AML-193 (cell line): ENCODE data around the gene PDZD7.

Experiments used
- DNase-seq, 2 experiments: peaks; one replicate each; lab custom pipeline; 2025; lab: John Stamatoyannopoulos, UW

PDZD7 gene

DNA sequence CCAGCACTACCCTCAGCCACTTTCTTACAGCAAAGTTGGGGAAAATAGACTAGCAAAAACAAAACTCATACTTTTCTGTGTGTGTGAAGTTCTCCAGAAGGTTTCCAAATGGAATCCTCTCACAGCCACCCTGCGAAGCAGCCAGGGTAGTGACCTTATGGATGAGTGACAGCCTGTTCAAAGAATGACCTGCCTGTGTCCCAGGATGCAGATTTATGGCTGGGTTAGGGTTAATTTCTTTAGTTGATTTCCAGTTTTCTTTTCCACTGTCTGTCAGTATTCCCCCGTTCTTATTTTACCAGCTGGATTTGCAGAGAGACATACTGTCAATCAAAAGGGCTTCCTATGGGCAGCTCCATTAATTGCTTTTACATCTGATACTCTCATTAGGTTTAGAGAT, 64.0 kb downstream of the PDZD7 start:
- no peak for DNase-seq

DNA sequence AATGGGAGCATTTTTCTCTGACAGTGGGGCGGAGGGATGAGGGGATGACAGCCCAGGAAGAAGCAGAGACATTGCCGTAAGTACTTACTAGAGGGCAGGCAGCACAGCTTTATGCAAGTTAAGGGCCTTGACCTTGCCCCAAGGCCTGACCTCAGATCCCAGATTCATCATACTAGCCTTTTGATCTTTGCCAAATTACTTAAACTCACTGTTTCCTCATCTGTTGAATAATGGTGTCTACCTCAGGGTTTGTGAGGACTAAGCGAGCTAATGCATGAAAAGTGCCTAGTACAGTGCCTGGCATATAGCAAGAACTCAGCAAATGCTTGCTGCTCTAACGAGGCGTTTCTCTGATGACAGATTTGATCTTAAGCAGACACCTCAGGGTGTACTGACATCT, 65.1 kb downstream of the PDZD7 start:
- DNase-seq, result no peak

DNA sequence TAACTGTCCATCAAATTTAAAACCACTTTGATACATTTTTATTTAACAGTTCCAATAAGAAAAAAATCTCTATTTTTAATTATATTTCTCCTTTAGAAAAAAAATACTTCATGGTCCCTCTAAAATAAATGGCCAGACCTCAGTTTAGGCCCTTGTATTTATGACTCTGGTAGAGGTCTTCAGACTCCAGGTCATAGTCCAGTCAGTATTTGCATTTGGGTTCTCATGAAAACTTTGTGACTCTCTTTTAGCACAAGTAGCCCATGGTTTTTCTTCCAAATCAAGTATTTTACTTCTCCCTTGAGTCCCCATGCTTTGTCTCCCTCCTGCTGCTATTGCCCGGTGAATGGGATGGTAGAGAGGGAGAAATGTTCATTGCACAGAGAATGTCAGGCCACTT, 67.1 kb downstream of the PDZD7 start:
- no peak for DNase-seq

DNA sequence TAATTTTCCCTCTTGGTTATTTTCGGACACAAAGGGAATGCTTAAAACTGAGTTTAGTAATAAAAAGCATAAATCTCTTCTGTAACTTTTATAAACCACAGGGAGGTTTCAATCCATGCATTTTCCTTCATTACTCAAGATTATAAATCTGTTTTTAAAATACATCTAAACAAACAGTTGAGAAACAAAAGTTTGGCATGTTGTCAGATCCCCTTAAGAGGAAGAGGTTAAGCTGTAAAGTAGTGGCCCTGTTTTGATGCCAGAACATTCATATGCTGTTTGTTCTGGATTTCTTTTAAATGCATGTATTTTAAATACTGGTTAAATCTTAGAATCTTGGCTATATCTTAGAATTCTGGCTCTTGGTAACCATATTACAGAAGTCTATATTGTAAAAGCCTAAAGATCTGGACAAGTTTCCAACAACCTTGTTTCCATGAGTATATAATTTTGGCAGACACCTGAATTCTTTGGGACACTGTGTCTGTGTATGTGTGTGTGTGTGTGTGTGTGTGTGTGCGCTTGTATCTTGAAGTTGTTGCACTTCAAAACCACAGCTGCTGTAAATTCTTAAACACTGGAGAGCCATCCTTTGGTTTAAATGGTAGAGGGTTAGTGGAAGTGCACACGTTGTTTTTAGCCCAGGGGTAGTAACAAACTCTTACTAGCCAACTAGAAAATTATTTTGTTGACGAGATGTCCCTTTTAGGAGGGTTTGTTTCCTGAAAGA, 68.4 kb downstream of the PDZD7 start:
- no peak for DNase-seq

DNA sequence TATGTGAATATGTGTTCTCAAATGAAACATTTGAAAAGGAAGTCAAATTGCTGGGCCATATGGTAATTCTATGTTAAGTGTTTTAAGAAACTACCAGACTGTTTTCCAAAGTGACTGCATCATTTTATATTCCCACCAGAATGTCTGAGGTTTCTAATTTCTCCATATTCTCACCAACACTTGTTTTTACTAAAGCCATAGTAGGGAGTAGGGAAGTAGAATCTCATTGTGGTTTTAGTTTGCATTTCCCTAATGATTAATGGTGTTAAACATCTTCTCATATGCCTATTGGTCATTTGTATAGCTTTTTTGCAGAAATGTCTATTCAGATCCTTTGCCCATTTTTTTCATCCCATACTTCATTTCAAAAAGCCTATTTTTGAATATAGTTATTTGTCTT, 70.7 kb downstream of the PDZD7 start:
- DNase-seq, result no peak
